Endodermal cell (in vitro differentiated cells): Measurements from ENCODE around the gene PRDM16. TPM values are rescaled to one million over a fixed set of nuclear protein-coding genes. Genes with fewer than 3 reads are reported as not detected.

ENCODE experiments used
- DNase-seq: peaks from one replicate; pipeline ENCODE4 v3.0.0-alpha.2; 2017
- H3K27ac ChIP-seq: 2 replicates; pipeline ENCODE4 v1.5.1; 2013; ENCODE audit warnings: mild to moderate bottlenecking, low read depth, low read length, moderate library complexity
- H3K27me3 ChIP-seq: 2 replicates; pipeline ENCODE4 v1.6.1; 2013; ENCODE audit warnings: mild to moderate bottlenecking, low read length, moderate library complexity; ENCODE audit not compliant: insufficient read depth, control insufficient read depth, poor library complexity, severe bottlenecking
- H3K36me3 ChIP-seq: 2 replicates; pipeline ENCODE4 v1.7.0; 2013; ENCODE audit warnings: mild to moderate bottlenecking, low read length, moderate library complexity; ENCODE audit not compliant: control insufficient read depth, insufficient read depth
- H3K4me1 ChIP-seq: one replicate; pipeline ENCODE4 v1.7.0; 2013; ENCODE audit warnings: low read length; ENCODE audit not compliant: control insufficient read depth, insufficient read depth
- H3K4me3 ChIP-seq: 2 replicates; pipeline ENCODE4 v1.5.1; 2013; ENCODE audit warnings: mild to moderate bottlenecking, low read length, moderate library complexity
- H3K9ac ChIP-seq: 2 replicates; pipeline ENCODE4 v1.6.1; 2013; ENCODE audit warnings: mild to moderate bottlenecking, low read length, moderate library complexity; ENCODE audit not compliant: poor library complexity, severe bottlenecking; ENCODE audit errors: extremely low read depth
- H3K9me3 ChIP-seq: 2 replicates; pipeline ENCODE4 v1.6.1; 2013; ENCODE audit warnings: mild to moderate bottlenecking, low read length, moderate library complexity; ENCODE audit not compliant: control insufficient read depth
- H3K27ac Mint-ChIP-seq: 2 replicates; pipeline ENCODE4 v1.8.0; 2020; ENCODE audit warnings: mixed read lengths
- H3K27me3 Mint-ChIP-seq: 2 replicates; pipeline ENCODE4 v1.8.0; 2021; ENCODE audit warnings: mild to moderate bottlenecking, mixed read lengths; ENCODE audit not compliant: insufficient read depth
- H3K36me3 Mint-ChIP-seq: 2 replicates; pipeline ENCODE4 v1.8.0; 2020; ENCODE audit warnings: low read depth, mixed read lengths
- H3K4me1 Mint-ChIP-seq: 2 replicates; pipeline ENCODE4 v1.8.0; 2020; ENCODE audit warnings: mixed read lengths
- H3K4me3 Mint-ChIP-seq: 2 replicates; pipeline ENCODE4 v1.8.0; 2020; ENCODE audit warnings: mild to moderate bottlenecking, moderate library complexity, mixed read lengths
- H3K9me3 Mint-ChIP-seq: 2 replicates; pipeline ENCODE4 v1.8.0; 2020; ENCODE audit warnings: mild to moderate bottlenecking, mixed read lengths
- WGBS, 2 experiments: methylation state at CpG; one replicate each; pipeline versions ENCODE4 v1.1.5 to v1.1.7; 2013; ENCODE audit warnings: missing lambda C conversion rate in 2 of 2, mixed read lengths in 1 of 2; ENCODE audit not compliant: insufficient coverage in 1 of 2, insufficient read length in 1 of 2; 5-methylcytosine and 5-hydroxymethylcytosine counted together
- total RNA-seq, 2 donors: library from RNA; stranded (reverse); fragmentation: NEBNext Ultra II Directional in 1 of 2; extraction: Animal tissue kit (Norgen Biotek cat#: 25700) in 1 of 2; gene quantifications; 2 replicates in 1 of 2; 3 replicates in 1 of 2; pipeline ENCODE4 v1.2.1, GENCODE V29; 2021
- TF ChIP-seq, protein P1 (sequence below): fragments of 200-600 bp; sonication (generic); conservative IDR thresholded peaks from 2 replicates; pipeline ENCODE4 v1.5.0; 2021; ENCODE audit warnings: antibody characterized with exemption, mild to moderate bottlenecking

The PRDM16 gene
- total RNA-seq, 2 donors from 2014 or later: 2.1 to 4.0 TPM

DNA sequence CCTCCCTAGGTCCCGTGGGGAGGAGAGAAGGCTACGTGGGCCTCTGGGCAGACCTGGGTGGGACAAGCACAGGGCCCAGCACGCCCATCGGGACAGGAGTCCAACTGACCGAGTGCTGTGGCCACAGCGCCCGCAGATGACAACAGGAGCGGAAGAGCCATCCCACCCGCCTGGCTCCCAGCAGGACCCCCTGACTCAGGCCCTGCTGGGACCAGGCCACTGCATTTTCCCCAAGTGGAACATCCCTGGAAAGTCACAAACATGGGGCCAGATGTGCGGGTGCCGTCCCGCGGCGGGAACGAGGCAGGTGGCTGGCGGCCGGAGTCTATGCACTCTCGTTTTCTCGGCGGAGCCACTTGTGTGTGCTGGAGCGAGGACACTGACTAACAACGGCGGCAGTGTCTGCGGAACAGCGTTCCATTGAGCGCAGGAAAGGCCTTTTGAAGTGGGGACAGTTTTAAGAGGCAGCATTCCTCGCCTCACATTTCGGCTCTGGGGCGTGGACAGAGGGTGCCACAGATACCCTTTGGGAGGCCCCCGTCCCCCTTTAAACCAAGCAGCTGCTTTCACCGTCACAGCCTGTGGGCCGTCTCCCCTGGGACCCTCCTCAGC lies 291.7 kb downstream of the PRDM16 start:
- Mint-ChIP-seq H3K9me3 (peaks cover 1% of the 10 kb centered on the region), H3K27ac (no peak overlapping the region), H3K4me1 (peaks cover 1% of the 10 kb centered on the region), H3K36me3 (no peaks in the 10 kb centered on the region), H3K27me3 (no peaks in the 10 kb centered on the region), H3K4me3 (no peak overlapping the region)
- H3K9me3 ChIP-seq: no peaks in the 10 kb centered on the region
- TF ChIP-seq, protein P1, sequence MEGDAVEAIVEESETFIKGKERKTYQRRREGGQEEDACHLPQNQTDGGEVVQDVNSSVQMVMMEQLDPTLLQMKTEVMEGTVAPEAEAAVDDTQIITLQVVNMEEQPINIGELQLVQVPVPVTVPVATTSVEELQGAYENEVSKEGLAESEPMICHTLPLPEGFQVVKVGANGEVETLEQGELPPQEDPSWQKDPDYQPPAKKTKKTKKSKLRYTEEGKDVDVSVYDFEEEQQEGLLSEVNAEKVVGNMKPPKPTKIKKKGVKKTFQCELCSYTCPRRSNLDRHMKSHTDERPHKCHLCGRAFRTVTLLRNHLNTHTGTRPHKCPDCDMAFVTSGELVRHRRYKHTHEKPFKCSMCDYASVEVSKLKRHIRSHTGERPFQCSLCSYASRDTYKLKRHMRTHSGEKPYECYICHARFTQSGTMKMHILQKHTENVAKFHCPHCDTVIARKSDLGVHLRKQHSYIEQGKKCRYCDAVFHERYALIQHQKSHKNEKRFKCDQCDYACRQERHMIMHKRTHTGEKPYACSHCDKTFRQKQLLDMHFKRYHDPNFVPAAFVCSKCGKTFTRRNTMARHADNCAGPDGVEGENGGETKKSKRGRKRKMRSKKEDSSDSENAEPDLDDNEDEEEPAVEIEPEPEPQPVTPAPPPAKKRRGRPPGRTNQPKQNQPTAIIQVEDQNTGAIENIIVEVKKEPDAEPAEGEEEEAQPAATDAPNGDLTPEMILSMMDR: no peak
- H3K9ac ChIP-seq: no peak overlapping the region
- no peak overlapping the region for H3K4me3 ChIP-seq
- no peaks in the 10 kb centered on the region for H3K27me3 ChIP-seq
- no peaks in the 10 kb centered on the region for H3K36me3 ChIP-seq
- no peak overlapping the region for H3K27ac ChIP-seq
- no peaks in the 10 kb centered on the region for H3K4me1 ChIP-seq
- DNase-seq: no peak
- 94 to 95% methylated on average over 26 to 32 of the region's 32 CpGs for WGBS, 2 experiments

DNA sequence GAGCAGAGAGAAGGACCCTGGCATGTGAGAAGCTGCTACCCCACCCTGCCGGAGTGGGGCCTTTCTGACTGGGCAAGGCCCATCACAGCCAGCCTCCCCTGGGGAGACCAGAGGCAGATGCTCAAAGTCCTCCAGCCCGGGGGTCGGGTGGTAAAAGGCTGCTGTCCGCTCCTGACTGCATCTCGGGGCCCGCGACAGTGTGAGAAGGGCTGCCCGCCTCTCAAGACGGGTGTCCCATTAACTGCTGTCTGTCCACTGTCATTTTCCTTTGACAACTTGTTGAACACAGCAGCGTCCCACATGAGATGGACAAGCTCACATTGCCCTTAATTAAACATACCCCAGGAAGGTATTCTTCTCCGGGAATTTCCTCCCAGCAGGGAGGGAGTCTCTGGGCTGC lies 294.0 kb downstream of the PRDM16 start:
- WGBS, 2 experiments: 77 to 83% methylated on average over 11 of the region's 11 CpGs
- Mint-ChIP-seq H3K9me3 (peaks cover 1% of the 10 kb centered on the region), H3K4me1 (no peaks in the 10 kb centered on the region), H3K27ac (no peak overlapping the region), H3K4me3 (no peak overlapping the region), H3K36me3 (no peaks in the 10 kb centered on the region), H3K27me3 (no peaks in the 10 kb centered on the region)
- Histone ChIP-seq H3K4me3 (no peak overlapping the region), H3K27ac (peak overlapping the region; percentile 10), H3K9me3 (no peaks in the 10 kb centered on the region), H3K4me1 (no peaks in the 10 kb centered on the region), H3K27me3 (no peaks in the 10 kb centered on the region), H3K36me3 (no peaks in the 10 kb centered on the region), H3K9ac (no peak overlapping the region)
- no peak for DNase-seq
- TF ChIP-seq, protein P1: no peak

DNA sequence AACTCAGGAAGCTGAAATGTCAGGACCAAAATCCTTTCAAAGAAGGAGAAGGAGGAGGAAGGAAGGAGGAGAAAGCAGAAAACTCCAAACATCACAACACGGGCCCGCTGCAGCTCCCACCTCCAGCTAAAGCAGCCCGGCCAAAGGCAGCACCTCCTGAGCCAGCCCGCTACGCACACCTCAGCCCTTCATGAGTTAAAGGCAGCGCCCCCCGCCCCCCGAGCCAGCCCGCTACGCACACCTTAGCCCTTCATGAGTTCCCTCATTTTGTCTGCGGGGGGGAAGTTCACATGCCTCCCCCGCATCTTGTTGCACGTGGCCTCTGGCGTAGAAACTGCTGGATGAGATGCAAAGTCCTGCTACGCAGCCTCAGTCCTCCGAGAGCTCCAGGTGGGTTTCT lies 294.8 kb downstream of the PRDM16 start:
- no peaks in the 10 kb centered on the region for H3K36me3 Mint-ChIP-seq
- H3K4me3 ChIP-seq: no peak overlapping the region
- H3K4me1 Mint-ChIP-seq: no peaks in the 10 kb centered on the region
- no peaks in the 10 kb centered on the region for H3K27me3 ChIP-seq
- 92% methylated on average over 4 to 16 of the region's 16 CpGs for WGBS, 2 experiments
- no peaks in the 10 kb centered on the region for H3K4me1 ChIP-seq
- H3K9ac ChIP-seq: no peak overlapping the region
- H3K27ac ChIP-seq: peak overlapping the region; percentile 94
- peaks cover 1% of the 10 kb centered on the region for H3K9me3 Mint-ChIP-seq
- TF ChIP-seq, protein P1: no peak
- no peaks in the 10 kb centered on the region for H3K9me3 ChIP-seq
- no peaks in the 10 kb centered on the region for H3K27me3 Mint-ChIP-seq
- no peak overlapping the region for H3K4me3 Mint-ChIP-seq
- H3K36me3 ChIP-seq: no peaks in the 10 kb centered on the region
- H3K27ac Mint-ChIP-seq: no peak overlapping the region
- DNase-seq: no peak
